ENCODE results near the gene MOSPD3. TPM values are rescaled to one million over a fixed set of nuclear protein-coding genes. Genes with fewer than 3 reads are reported as not detected.

Gene MOSPD3
- total and polyA plus RNA-seq, 2 of the 13 experiments (the other 11 are each of a cell fraction or from before 2014, with no cell fraction given), result 7.6 to 8.8 TPM

GRCh38 chr7:100570954-100571828 lies 41.1 kb upstream of the MOSPD3 start (continued):
- TF ChIP-seq, protein P1, sequence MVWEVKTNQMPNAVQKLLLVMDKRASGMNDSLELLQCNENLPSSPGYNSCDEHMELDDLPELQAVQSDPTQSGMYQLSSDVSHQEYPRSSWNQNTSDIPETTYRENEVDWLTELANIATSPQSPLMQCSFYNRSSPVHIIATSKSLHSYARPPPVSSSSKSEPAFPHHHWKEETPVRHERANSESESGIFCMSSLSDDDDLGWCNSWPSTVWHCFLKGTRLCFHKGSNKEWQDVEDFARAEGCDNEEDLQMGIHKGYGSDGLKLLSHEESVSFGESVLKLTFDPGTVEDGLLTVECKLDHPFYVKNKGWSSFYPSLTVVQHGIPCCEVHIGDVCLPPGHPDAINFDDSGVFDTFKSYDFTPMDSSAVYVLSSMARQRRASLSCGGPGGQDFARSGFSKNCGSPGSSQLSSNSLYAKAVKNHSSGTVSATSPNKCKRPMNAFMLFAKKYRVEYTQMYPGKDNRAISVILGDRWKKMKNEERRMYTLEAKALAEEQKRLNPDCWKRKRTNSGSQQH (CRISPR knock-in tag; IDR thresholded peaks at IDR 0.05; ENCODE audit: low read depth), result 0 out of 2 replicates have a peak, but pooled peaks have one; percentile 57
- peak; percentile 15; the same call in 1 of the 2 replicates for TF ChIP-seq ZSCAN21 (CRISPR knock-in tag; IDR thresholded peaks at IDR 0.05; ENCODE audit: borderline replicate concordance)
- TF ChIP-seq GATA4 (IDR thresholded peaks at IDR 0.05; ENCODE audit: borderline replicate concordance, low read depth), result no peak; the same call in 1 of the 2 replicates
- no peak for TF ChIP-seq SIX4 (CRISPR knock-in tag; IDR thresholded peaks at IDR 0.05)
- TF ChIP-seq, protein P2, sequence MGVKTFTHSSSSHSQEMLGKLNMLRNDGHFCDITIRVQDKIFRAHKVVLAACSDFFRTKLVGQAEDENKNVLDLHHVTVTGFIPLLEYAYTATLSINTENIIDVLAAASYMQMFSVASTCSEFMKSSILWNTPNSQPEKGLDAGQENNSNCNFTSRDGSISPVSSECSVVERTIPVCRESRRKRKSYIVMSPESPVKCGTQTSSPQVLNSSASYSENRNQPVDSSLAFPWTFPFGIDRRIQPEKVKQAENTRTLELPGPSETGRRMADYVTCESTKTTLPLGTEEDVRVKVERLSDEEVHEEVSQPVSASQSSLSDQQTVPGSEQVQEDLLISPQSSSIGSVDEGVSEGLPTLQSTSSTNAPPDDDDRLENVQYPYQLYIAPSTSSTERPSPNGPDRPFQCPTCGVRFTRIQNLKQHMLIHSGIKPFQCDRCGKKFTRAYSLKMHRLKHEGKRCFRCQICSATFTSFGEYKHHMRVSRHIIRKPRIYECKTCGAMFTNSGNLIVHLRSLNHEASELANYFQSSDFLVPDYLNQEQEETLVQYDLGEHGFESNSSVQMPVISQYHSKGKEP (CRISPR knock-in tag; IDR thresholded peaks at IDR 0.05), result no peak
- peak; percentile 45; the same call in 1 of the 2 replicates for TF ChIP-seq RFXAP (CRISPR knock-in tag; IDR thresholded peaks at IDR 0.05; ENCODE audit: borderline replicate concordance)
- TF ChIP-seq POLR2AphosphoS5 (IDR thresholded peaks at IDR 0.05; ENCODE audit: low read depth, low read length), result peak; percentile 46; the same call in 1 of the 2 replicates
- TF ChIP-seq, protein P3, sequence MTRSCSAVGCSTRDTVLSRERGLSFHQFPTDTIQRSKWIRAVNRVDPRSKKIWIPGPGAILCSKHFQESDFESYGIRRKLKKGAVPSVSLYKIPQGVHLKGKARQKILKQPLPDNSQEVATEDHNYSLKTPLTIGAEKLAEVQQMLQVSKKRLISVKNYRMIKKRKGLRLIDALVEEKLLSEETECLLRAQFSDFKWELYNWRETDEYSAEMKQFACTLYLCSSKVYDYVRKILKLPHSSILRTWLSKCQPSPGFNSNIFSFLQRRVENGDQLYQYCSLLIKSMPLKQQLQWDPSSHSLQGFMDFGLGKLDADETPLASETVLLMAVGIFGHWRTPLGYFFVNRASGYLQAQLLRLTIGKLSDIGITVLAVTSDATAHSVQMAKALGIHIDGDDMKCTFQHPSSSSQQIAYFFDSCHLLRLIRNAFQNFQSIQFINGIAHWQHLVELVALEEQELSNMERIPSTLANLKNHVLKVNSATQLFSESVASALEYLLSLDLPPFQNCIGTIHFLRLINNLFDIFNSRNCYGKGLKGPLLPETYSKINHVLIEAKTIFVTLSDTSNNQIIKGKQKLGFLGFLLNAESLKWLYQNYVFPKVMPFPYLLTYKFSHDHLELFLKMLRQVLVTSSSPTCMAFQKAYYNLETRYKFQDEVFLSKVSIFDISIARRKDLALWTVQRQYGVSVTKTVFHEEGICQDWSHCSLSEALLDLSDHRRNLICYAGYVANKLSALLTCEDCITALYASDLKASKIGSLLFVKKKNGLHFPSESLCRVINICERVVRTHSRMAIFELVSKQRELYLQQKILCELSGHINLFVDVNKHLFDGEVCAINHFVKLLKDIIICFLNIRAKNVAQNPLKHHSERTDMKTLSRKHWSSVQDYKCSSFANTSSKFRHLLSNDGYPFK (CRISPR knock-in tag; IDR thresholded peaks at IDR 0.05; ENCODE audit: borderline replicate concordance), result no peak; the same call in 1 of the 2 replicates
- 0 out of 2 replicates have a peak, but pooled peaks have one; percentile 12 for TF ChIP-seq ZNF292 (CRISPR knock-in tag; IDR thresholded peaks at IDR 0.05; ENCODE audit: borderline replicate concordance, low read depth)
- TF ChIP-seq EEA1 (CRISPR knock-in tag; IDR thresholded peaks at IDR 0.05; ENCODE audit: borderline replicate concordance), result no peak
- TF ChIP-seq, protein P4, sequence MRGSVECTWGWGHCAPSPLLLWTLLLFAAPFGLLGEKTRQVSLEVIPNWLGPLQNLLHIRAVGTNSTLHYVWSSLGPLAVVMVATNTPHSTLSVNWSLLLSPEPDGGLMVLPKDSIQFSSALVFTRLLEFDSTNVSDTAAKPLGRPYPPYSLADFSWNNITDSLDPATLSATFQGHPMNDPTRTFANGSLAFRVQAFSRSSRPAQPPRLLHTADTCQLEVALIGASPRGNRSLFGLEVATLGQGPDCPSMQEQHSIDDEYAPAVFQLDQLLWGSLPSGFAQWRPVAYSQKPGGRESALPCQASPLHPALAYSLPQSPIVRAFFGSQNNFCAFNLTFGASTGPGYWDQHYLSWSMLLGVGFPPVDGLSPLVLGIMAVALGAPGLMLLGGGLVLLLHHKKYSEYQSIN (CRISPR knock-in tag; IDR thresholded peaks at IDR 0.05; ENCODE audit: borderline replicate concordance), result no peak
- no peak for TF ChIP-seq ZSCAN29 (CRISPR knock-in tag; conservative IDR thresholded peaks at IDR 0.05)
- TF ChIP-seq ZNF792 (CRISPR knock-in tag; IDR thresholded peaks at IDR 0.05), result no peak
- TF ChIP-seq THYN1 (CRISPR knock-in tag; IDR thresholded peaks at IDR 0.05; ENCODE audit: borderline replicate concordance, low read depth), result 0 out of 2 replicates have a peak, but pooled peaks have one; percentile 23
- TF ChIP-seq PPARG (CRISPR knock-in tag; conservative IDR thresholded peaks at IDR 0.05), result no peak
- no peak for TF ChIP-seq ZSCAN9 (CRISPR knock-in tag; IDR thresholded peaks at IDR 0.05; ENCODE audit: borderline replicate concordance)
- TF ChIP-seq BORCS8-MEF2B (CRISPR knock-in tag; IDR thresholded peaks at IDR 0.05), result no peak
- TF ChIP-seq, protein P5, sequence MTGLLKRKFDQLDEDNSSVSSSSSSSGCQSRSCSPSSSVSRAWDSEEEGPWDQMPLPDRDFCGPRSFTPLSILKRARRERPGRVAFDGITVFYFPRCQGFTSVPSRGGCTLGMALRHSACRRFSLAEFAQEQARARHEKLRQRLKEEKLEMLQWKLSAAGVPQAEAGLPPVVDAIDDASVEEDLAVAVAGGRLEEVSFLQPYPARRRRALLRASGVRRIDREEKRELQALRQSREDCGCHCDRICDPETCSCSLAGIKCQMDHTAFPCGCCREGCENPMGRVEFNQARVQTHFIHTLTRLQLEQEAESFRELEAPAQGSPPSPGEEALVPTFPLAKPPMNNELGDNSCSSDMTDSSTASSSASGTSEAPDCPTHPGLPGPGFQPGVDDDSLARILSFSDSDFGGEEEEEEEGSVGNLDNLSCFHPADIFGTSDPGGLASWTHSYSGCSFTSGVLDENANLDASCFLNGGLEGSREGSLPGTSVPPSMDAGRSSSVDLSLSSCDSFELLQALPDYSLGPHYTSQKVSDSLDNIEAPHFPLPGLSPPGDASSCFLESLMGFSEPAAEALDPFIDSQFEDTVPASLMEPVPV (CRISPR knock-in tag; IDR thresholded peaks at IDR 0.05), result peak; percentile 44; the same call in 1 of the 2 replicates
- TF ChIP-seq KDM5B (CRISPR knock-in tag; IDR thresholded peaks at IDR 0.05; ENCODE audit: borderline replicate concordance), result peak; percentile 52; the same call in 1 of the 2 replicates
